Mesenchymal stem cell (in vitro differentiated cells and primary cell): ENCODE data around the gene HSDL1.

Experiments
- DNase-seq: peaks from one replicate; pipeline ENCODE4 v3.0.0-alpha.2; 2013
- H2AFZ ChIP-seq: one replicate; pipeline ENCODE4 v1.6.1; 2013; ENCODE audit warnings: low read depth, mild to moderate bottlenecking, control low read depth, inconsistent platforms, low read length, moderate library complexity
- H2AK5ac ChIP-seq: 2 replicates; pipeline ENCODE4 v1.6.1; 2013; ENCODE audit warnings: low read length, moderate library complexity, mild to moderate bottlenecking, inconsistent platforms; ENCODE audit not compliant: severe bottlenecking
- H2BK120ac ChIP-seq: one replicate; pipeline ENCODE4 v1.6.1; 2013; ENCODE audit warnings: low read depth, mild to moderate bottlenecking, inconsistent platforms, low read length, moderate library complexity
- H2BK12ac ChIP-seq, 2 experiments: one replicate each; pipeline ENCODE4 v1.6.1; 2013; ENCODE audit warnings: inconsistent platforms in 2 of 2, low read length in 2 of 2, mild to moderate bottlenecking in 2 of 2, moderate library complexity in 2 of 2, control low read depth in 1 of 2
- H2BK15ac ChIP-seq: one replicate; pipeline ENCODE4 v1.6.1; 2013; ENCODE audit warnings: mild to moderate bottlenecking, low read depth, inconsistent platforms; ENCODE audit not compliant: poor library complexity, severe bottlenecking
- H2BK5ac ChIP-seq: 2 replicates; pipeline ENCODE4 v1.6.1; 2013; ENCODE audit warnings: low read depth, mild to moderate bottlenecking, low read length, control low read depth, inconsistent platforms; ENCODE audit not compliant: poor library complexity, severe bottlenecking
- H3K14ac ChIP-seq, 2 experiments: one replicate each; pipeline ENCODE4 v1.6.1; 2013; ENCODE audit warnings: inconsistent platforms in 2 of 2, low read length in 2 of 2, control low read depth in 1 of 2, mild to moderate bottlenecking in 1 of 2, moderate library complexity in 1 of 2
- H3K18ac ChIP-seq, 2 experiments: one replicate each; pipeline ENCODE4 v1.6.1; 2013; ENCODE audit warnings: inconsistent platforms in 2 of 2, low read length in 2 of 2, control low read depth in 1 of 2, low read depth in 1 of 2, mild to moderate bottlenecking in 1 of 2
- H3K23ac ChIP-seq, 2 experiments: one replicate each; pipeline ENCODE4 v1.6.1; 2013; ENCODE audit warnings: inconsistent platforms in 2 of 2, low read length in 2 of 2, mild to moderate bottlenecking in 2 of 2, moderate library complexity in 2 of 2, control low read depth in 1 of 2
- H3K27ac ChIP-seq: 2 replicates; pipeline ENCODE4 v1.5.1; 2013; ENCODE audit warnings: mild to moderate bottlenecking, moderate library complexity, low read length, control low read depth, inconsistent platforms; ENCODE audit not compliant: poor library complexity, severe bottlenecking
- H3K27me3 ChIP-seq, 2 experiments: 2 replicates each; pipeline versions ENCODE4 v1.6.1 to v1.7.0; 2013; ENCODE audit warnings: low read length in 2 of 2, mild to moderate bottlenecking in 2 of 2, moderate library complexity in 2 of 2, control low read depth in 1 of 2, inconsistent platforms in 1 of 2; ENCODE audit not compliant: control insufficient read depth in 1 of 2, insufficient read depth in 1 of 2
- H3K36me3 ChIP-seq, 2 experiments: 2 replicates each; pipeline versions ENCODE4 v1.6.1 to v1.7.0; 2013; ENCODE audit warnings: low read length in 2 of 2, control low read depth in 1 of 2, inconsistent platforms in 1 of 2, low read depth in 1 of 2, mild to moderate bottlenecking in 1 of 2; ENCODE audit not compliant: insufficient read depth in 2 of 2, control insufficient read depth in 1 of 2
- H3K4ac ChIP-seq, 2 experiments: one replicate each; pipeline ENCODE4 v1.6.1; 2013; ENCODE audit warnings: inconsistent platforms in 2 of 2, low read length in 2 of 2, mild to moderate bottlenecking in 2 of 2, moderate library complexity in 2 of 2, control low read depth in 1 of 2, low read depth in 1 of 2
- H3K4me1 ChIP-seq: 2 replicates; pipeline ENCODE4 v1.6.1; 2013; ENCODE audit warnings: low read depth, low read length, control low read depth; ENCODE audit not compliant: control insufficient read depth, insufficient read depth
- H3K4me2 ChIP-seq: 2 replicates; pipeline ENCODE4 v1.6.1; 2013; ENCODE audit warnings: low read length, mild to moderate bottlenecking, inconsistent platforms; ENCODE audit not compliant: poor library complexity, severe bottlenecking
- H3K4me3 ChIP-seq, 2 experiments: 2 replicates each; pipeline versions ENCODE4 v1.5.1 to v1.7.0; 2013; ENCODE audit warnings: low read length in 2 of 2, mild to moderate bottlenecking in 2 of 2, control low read depth in 1 of 2, low read depth in 1 of 2; ENCODE audit not compliant: insufficient read depth in 1 of 2
- H3K79me1 ChIP-seq: replicated peaks from 2 replicates; pipeline ENCODE4 v1.6.1; 2013; ENCODE audit warnings: mild to moderate bottlenecking, control low read depth, low read length, inconsistent platforms; ENCODE audit not compliant: poor library complexity, severe bottlenecking
- H3K9ac ChIP-seq: 2 replicates; pipeline ENCODE4 v1.7.0; 2013; ENCODE audit warnings: mild to moderate bottlenecking, low read length, moderate library complexity
- H3K9me3 ChIP-seq: 2 replicates; pipeline ENCODE4 v1.7.0; 2013; ENCODE audit warnings: mild to moderate bottlenecking, low read length; ENCODE audit not compliant: control insufficient read depth
- H4K8ac ChIP-seq: one replicate; pipeline ENCODE4 v1.6.1; 2013; ENCODE audit warnings: inconsistent platforms, mild to moderate bottlenecking, low read length, moderate library complexity
- H4K91ac ChIP-seq: one replicate; pipeline ENCODE4 v1.6.1; 2013; ENCODE audit warnings: mild to moderate bottlenecking, low read length, inconsistent platforms
- whole genome bisulfite sequencing: methylation state at CpG from one replicate; pipeline ENCODE4 v1.1.7; 2013; ENCODE audit warnings: mixed read lengths; 5-methylcytosine and 5-hydroxymethylcytosine counted together

Gene HSDL1

DNA sequence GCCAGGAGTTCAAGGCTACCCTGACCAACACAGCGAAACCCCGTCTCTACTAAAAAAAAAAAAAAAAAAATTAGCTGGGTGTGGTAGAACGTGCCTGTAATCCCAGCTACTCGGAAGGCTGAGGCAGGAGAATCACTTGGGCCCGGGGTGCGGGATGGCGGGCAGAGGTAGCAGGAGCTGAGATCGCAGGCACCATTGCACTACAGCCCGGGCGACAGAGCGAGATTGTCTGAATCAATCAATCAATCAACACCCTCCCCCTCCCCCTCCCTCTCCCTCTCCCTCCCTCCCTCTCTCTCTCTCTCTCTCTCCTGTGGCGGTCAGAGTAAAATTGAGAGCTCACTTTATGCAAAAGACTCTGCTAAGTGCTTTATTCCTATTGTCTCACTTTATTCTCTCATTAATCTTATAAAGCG lies 1.2 kb downstream of the HSDL1 start:
- H3K79me1 ChIP-seq = peaks cover 19% of the 10 kb centered on the region
- no peak overlapping the region for H3K14ac ChIP-seq
- H3K27me3 ChIP-seq = peaks cover 6 to 15% of the 10 kb centered on the region in 2 experiments
- no peaks in the 10 kb centered on the region for H3K36me3 ChIP-seq
- peak; percentile 12 for DNase-seq
- WGBS = 44% methylated on average over 10 of the region's 13 CpGs
- H3K4me2 ChIP-seq = peak overlapping the region; percentile 81
- H3K4ac ChIP-seq = no peak overlapping the region
- H4K8ac ChIP-seq = no peak overlapping the region
- no peak overlapping the region for H2AK5ac ChIP-seq
- H3K18ac ChIP-seq = no peak overlapping the region
- no peak overlapping the region for H2AFZ ChIP-seq
- H3K4me1 ChIP-seq = peaks cover 9% of the 10 kb centered on the region
- H2BK12ac ChIP-seq = no peak overlapping the region
- peak overlapping the region; percentile 13 for H4K91ac ChIP-seq
- H3K9me3 ChIP-seq = no peaks in the 10 kb centered on the region
- H2BK15ac ChIP-seq = no peak overlapping the region
- no peak overlapping the region for H3K27ac ChIP-seq
- peak overlapping the region; percentile 87 for H3K9ac ChIP-seq
- no peak overlapping the region for H2BK5ac ChIP-seq
- peak overlapping the region; percentile 25 to 91 for H3K4me3 ChIP-seq
- no peak overlapping the region for H3K23ac ChIP-seq
- H2BK120ac ChIP-seq = no peak overlapping the region

- 100% methylated on average over 1 of the region's 1 CpG for whole genome bisulfite sequencing
- peak overlapping the region in 1 of 2 experiments; percentile 91 for H3K4me3 ChIP-seq
Measured at GRCh38 chr16:84143081-84143480, 1.9 kb downstream of the HSDL1 start.

GRCh38 chr16:84141143-84141670 lies 3.8 kb downstream of the HSDL1 start:
- Histone ChIP-seq H3K23ac (no peak overlapping the region), H2BK15ac (no peak overlapping the region), H3K4ac (no peak overlapping the region), H3K36me3 (no peaks in the 10 kb centered on the region), H3K79me1 (peaks cover 34% of the 10 kb centered on the region), H4K8ac (no peak overlapping the region), H4K91ac (no peak overlapping the region), H3K18ac (no peak overlapping the region), H2BK5ac (no peak overlapping the region), H3K4me3 (no peak overlapping the region), H3K4me2 (no peak overlapping the region), H2AFZ (no peak overlapping the region), H3K9ac (no peak overlapping the region), H3K4me1 (peaks cover 17% of the 10 kb centered on the region), H3K27ac (no peak overlapping the region), H2BK120ac (no peak overlapping the region), H2BK12ac (no peak overlapping the region), H3K27me3 (peaks cover 1 to 2% of the 10 kb centered on the region in 2 experiments), H3K14ac (no peak overlapping the region), H3K9me3 (no peaks in the 10 kb centered on the region), H2AK5ac (no peak overlapping the region)
- DNase-seq = no peak
- 78% methylated on average over 13 of the region's 13 CpGs for WGBS

More at GRCh38 chr16:84143081-84143480, 1.9 kb downstream of the HSDL1 start:
- no peak overlapping the region for H2BK5ac ChIP-seq
- H3K9ac ChIP-seq = no peak overlapping the region
- H3K79me1 ChIP-seq = peaks cover 22% of the 10 kb centered on the region
- no peak overlapping the region for H2BK12ac ChIP-seq
- no peak overlapping the region for H3K23ac ChIP-seq
- H4K91ac ChIP-seq = no peak overlapping the region
- no peak overlapping the region for H3K4me2 ChIP-seq
- H3K27me3 ChIP-seq = peaks cover 6 to 13% of the 10 kb centered on the region in 2 experiments
- no peak overlapping the region for H3K27ac ChIP-seq
- no peaks in the 10 kb centered on the region for H3K36me3 ChIP-seq
- no peak overlapping the region for H3K4ac ChIP-seq
- H2AK5ac ChIP-seq = no peak overlapping the region
- H4K8ac ChIP-seq = no peak overlapping the region
- H3K9me3 ChIP-seq = no peaks in the 10 kb centered on the region
- H3K14ac ChIP-seq = no peak overlapping the region
- no peak overlapping the region for H2BK15ac ChIP-seq
- no peak overlapping the region for H2BK120ac ChIP-seq
- peaks cover 11% of the 10 kb centered on the region for H3K4me1 ChIP-seq
- DNase-seq = no peak
- no peak overlapping the region for H2AFZ ChIP-seq
- H3K18ac ChIP-seq = no peak overlapping the region

GRCh38 chr16:84139628-84140258 lies 5.2 kb downstream of the HSDL1 start:
- no peak for DNase-seq
- Histone ChIP-seq H4K8ac (no peak overlapping the region), H3K18ac (no peak overlapping the region), H3K4me3 (no peak overlapping the region), H3K9me3 (no peaks in the 10 kb centered on the region), H3K4me2 (no peak overlapping the region), H2BK12ac (no peak overlapping the region), H3K36me3 (no peaks in the 10 kb centered on the region), H2AK5ac (no peak overlapping the region), H3K23ac (no peak overlapping the region), H3K27me3 (no peaks in the 10 kb centered on the region), H3K27ac (no peak overlapping the region), H2BK120ac (no peak overlapping the region), H2BK15ac (no peak overlapping the region), H3K4ac (no peak overlapping the region), H4K91ac (no peak overlapping the region), H3K9ac (peak overlapping the region; percentile 35), H2AFZ (no peak overlapping the region), H3K4me1 (peaks cover 22% of the 10 kb centered on the region), H3K14ac (no peak overlapping the region), H3K79me1 (peaks cover 41% of the 10 kb centered on the region), H2BK5ac (no peak overlapping the region)
- 83% methylated on average over 4 of the region's 6 CpGs for WGBS
